ENCODE data around the gene MAPK1.
A peak's percentile ranks its signal among the peaks of the same experiment; 100 is the strongest.

MAPK1 gene

DNA sequence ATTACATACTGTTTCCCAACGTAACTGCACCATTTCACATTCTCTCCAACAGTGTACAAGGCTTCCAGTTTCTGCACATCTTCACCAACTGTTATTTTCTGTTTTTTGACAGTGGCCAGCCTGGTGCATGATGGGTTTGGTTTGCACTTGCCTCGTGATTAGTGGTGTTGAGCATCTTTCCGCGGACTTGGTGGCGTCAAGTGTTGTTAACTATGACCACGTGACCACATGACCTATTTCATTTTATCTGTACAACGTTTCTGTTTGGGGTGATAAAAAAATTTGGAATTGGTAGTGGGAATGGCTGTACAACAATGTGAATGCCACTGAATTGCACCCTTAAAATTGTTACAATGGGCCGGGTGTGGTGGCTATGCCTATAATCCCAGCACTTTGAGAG is 129.4 kb downstream of the MAPK1 start:
- Histone ChIP-seq H3K79me2 (ENCODE audit: low read length) (no peaks in the 10 kb centered on the region), H2AFZ (ENCODE audit: low read depth, low read length) (no peak overlapping the region), H4K20me1 (ENCODE audit: insufficient read depth, low read length) (no peaks in the 10 kb centered on the region), H3K27me3 (ENCODE audit: low read depth, low read length) (no peaks in the 10 kb centered on the region), H3K9ac (ENCODE audit: low read length) (no peak overlapping the region), H3K4me1 (ENCODE audit: low read length) (peaks cover 6% of the 10 kb centered on the region), H3K4me2 (ENCODE audit: low read length) (no peak overlapping the region), H3K4me3 (ENCODE audit: low read length) (no peak overlapping the region), H3K27ac (ENCODE audit: low read length) (no peak overlapping the region), H3K36me3 (replicated peaks; ENCODE audit: low read depth, low read length) (no peaks in the 10 kb centered on the region), H3K9me3 (ENCODE audit: insufficient read depth, low read length) (no peaks in the 10 kb centered on the region)
- TF ChIP-seq EZH2phosphoT487 (IDR thresholded peaks at IDR 0.05; ENCODE audit: low read depth), result no peak
- TF ChIP-seq, protein P1, sequence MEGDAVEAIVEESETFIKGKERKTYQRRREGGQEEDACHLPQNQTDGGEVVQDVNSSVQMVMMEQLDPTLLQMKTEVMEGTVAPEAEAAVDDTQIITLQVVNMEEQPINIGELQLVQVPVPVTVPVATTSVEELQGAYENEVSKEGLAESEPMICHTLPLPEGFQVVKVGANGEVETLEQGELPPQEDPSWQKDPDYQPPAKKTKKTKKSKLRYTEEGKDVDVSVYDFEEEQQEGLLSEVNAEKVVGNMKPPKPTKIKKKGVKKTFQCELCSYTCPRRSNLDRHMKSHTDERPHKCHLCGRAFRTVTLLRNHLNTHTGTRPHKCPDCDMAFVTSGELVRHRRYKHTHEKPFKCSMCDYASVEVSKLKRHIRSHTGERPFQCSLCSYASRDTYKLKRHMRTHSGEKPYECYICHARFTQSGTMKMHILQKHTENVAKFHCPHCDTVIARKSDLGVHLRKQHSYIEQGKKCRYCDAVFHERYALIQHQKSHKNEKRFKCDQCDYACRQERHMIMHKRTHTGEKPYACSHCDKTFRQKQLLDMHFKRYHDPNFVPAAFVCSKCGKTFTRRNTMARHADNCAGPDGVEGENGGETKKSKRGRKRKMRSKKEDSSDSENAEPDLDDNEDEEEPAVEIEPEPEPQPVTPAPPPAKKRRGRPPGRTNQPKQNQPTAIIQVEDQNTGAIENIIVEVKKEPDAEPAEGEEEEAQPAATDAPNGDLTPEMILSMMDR (IDR thresholded peaks at IDR 0.05; ENCODE audit: low read depth, low read length), result no peak

DNA sequence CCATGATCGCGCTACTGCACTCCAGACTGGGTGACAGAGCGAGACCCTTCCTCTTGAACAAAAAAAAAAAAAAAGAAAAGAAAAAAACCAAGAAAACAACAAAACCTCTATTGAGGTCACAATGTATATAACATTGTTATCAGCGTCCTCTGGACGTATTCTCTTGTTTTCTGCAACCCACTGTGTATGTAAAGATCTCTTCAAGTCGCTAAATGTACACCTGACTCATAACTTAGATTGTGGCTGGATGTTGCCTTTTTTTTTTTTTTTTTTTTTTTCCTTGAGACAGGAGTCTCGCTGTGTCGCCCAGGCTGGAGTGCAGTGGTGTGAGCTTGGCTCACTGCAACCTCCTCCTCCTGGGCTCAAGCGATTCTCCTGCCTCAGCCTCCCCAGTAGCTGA is 130.5 kb downstream of the MAPK1 start:
- Histone ChIP-seq H3K9ac (ENCODE audit: low read length) (no peak overlapping the region), H3K4me2 (ENCODE audit: low read length) (no peak overlapping the region), H3K27ac (ENCODE audit: low read length) (no peak overlapping the region), H3K79me2 (ENCODE audit: low read length) (no peaks in the 10 kb centered on the region), H3K4me1 (ENCODE audit: low read length) (peaks cover 6% of the 10 kb centered on the region), H3K27me3 (ENCODE audit: low read depth, low read length) (no peaks in the 10 kb centered on the region), H3K36me3 (replicated peaks; ENCODE audit: low read depth, low read length) (no peaks in the 10 kb centered on the region), H3K4me3 (ENCODE audit: low read length) (no peak overlapping the region), H2AFZ (ENCODE audit: low read depth, low read length) (no peak overlapping the region), H3K9me3 (ENCODE audit: insufficient read depth, low read length) (no peaks in the 10 kb centered on the region), H4K20me1 (ENCODE audit: insufficient read depth, low read length) (no peaks in the 10 kb centered on the region)
- TF ChIP-seq, protein P1 (IDR thresholded peaks at IDR 0.05; ENCODE audit: low read depth, low read length), result no peak

DNA sequence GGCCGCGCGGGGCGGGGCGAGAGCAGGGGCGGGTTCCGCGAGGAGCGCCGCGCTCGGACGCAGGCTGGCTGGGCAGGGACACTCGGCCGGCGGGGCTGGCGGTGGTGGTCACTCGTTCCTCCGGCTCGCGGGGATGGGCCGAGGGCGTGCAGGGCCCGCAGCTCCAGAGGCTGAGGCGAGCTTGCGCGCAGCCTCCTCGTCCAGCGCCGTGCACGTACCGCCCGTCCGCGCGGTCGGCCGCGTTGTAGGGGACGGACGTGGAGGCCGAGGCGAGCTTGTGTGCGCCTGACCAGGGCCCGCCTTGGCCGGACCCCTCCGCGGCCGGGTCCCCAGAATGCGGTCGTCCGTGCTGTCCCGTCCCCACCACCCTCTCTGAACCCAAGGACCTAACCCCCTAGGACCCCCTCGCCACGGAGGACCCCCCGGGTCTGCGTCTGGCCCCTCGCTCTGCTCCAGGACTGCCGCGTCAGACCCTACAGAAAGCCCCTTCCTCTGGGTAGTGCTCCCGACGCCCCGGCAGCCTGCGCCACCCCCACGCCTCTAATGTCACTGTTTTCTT is 131.3 kb downstream of the MAPK1 start:
- no peak overlapping the region for H3K27ac ChIP-seq (ENCODE audit: low read length)
- H2AFZ ChIP-seq (ENCODE audit: low read depth, low read length), result no peak overlapping the region
- H3K9ac ChIP-seq (ENCODE audit: low read length), result no peak overlapping the region
- H3K4me1 ChIP-seq (ENCODE audit: low read length), result peaks cover 8% of the 10 kb centered on the region
- H3K79me2 ChIP-seq (ENCODE audit: low read length), result no peaks in the 10 kb centered on the region
- H4K20me1 ChIP-seq (ENCODE audit: insufficient read depth, low read length), result no peaks in the 10 kb centered on the region
- H3K27me3 ChIP-seq (ENCODE audit: low read depth, low read length), result no peaks in the 10 kb centered on the region
- TF ChIP-seq, protein P1 (IDR thresholded peaks at IDR 0.05; ENCODE audit: low read depth, low read length), result no peak
- TF ChIP-seq EZH2phosphoT487 (IDR thresholded peaks at IDR 0.05; ENCODE audit: low read depth), result no peak
- H3K4me2 ChIP-seq (ENCODE audit: low read length), result peak overlapping the region; percentile 92
- peak overlapping the region; percentile 89 for H3K4me3 ChIP-seq (ENCODE audit: low read length)
- no peaks in the 10 kb centered on the region for H3K9me3 ChIP-seq (ENCODE audit: insufficient read depth, low read length)
- H3K36me3 ChIP-seq (replicated peaks; ENCODE audit: low read depth, low read length), result no peaks in the 10 kb centered on the region

DNA sequence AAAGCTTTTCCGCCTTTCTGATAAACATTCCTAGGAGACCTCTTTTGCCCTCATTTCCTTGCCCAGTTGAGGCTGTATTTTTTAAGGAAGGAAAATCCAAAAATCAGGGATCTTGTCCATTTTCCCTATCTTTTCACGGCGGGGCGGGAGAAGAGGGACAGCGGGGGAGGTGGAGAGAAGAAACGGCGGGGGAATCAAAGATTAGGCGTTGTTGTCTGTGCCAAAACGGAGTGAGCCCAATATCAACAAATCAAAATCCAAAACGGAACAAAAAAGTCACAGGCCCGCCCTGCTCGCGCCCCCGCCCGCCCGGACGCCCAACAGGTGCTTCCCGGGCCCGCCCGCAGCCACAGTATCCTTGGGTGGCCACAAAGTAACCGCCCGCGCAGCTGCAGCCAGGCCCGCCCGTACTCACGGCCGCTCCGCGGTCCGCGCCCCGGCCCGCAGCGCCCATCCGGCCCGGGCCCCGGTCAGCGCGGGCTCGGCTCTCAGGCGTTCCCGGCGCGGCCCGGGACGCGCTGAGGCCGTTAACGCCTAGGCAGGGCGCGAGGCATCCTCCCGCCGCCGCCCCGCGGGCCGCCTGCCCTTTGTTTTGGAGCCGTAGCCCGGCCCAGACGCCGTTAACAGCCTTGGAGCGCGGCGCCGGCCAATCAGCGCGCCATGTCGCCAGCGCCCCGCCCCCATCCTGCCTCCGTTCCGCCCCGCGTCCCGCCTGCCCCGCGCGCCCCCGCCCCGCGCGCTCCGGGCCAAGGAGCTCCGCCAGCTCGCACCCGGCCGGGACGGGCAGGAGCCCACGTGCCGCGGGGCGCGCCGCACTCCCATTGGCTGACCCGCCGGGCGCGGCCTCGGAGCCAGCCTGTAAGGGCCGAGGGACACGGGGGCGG is 132.0 kb downstream of the MAPK1 start, which contains the start of gene YPEL1:
TSS of gene YPEL1 (minus strand) at position 595 of the 884 bp plus-strand sequence. CDS start 25,050 bp downstream, outside the sequence.
- Histone ChIP-seq H3K36me3 (replicated peaks; ENCODE audit: low read depth, low read length) (no peaks in the 10 kb centered on the region), H4K20me1 (ENCODE audit: insufficient read depth, low read length) (no peaks in the 10 kb centered on the region), H3K9me3 (ENCODE audit: insufficient read depth, low read length) (no peaks in the 10 kb centered on the region), H3K9ac (ENCODE audit: low read length) (peak within 1 kb of the TSS; percentile 86), H2AFZ (ENCODE audit: low read depth, low read length) (peak within 1 kb of the TSS; percentile 95), H3K27me3 (ENCODE audit: low read depth, low read length) (no peaks in the 10 kb centered on the region), H3K4me1 (ENCODE audit: low read length) (peaks cover 8% of the 10 kb centered on the region), H3K79me2 (ENCODE audit: low read length) (no peaks in the 10 kb centered on the region), H3K27ac (ENCODE audit: low read length) (peak within 1 kb of the TSS; percentile 16), H3K4me3 (ENCODE audit: low read length) (peak within 1 kb of the TSS; percentile 89), H3K4me2 (ENCODE audit: low read length) (peak within 1 kb of the TSS; percentile 92)
- TF ChIP-seq EZH2phosphoT487 (IDR thresholded peaks at IDR 0.05; ENCODE audit: low read depth), result no peak
- TF ChIP-seq, protein P1 (IDR thresholded peaks at IDR 0.05; ENCODE audit: low read depth, low read length), result no peak
